Vagina (tissue), 2 donors: Measurements from ENCODE around the gene GCKR. TPM values are rescaled to one million over a fixed set of nuclear protein-coding genes. Genes with fewer than 3 reads are reported as not detected.

Experiments used
- DNase-seq, 2 donors: peaks; one replicate each; pipeline ENCODE4 v3.0.0-alpha.2; 2017; ENCODE audit errors: extremely low spot score in 2 of 2
- H3K27ac ChIP-seq: fragments of 200-600 bp; sonication (generic); one replicate; pipeline ENCODE4 v1.5.1; 2019
- H3K27me3 ChIP-seq: fragments of 200-600 bp; sonication (generic); one replicate; pipeline ENCODE4 v1.5.1; 2019
- H3K36me3 ChIP-seq, 2 donors: fragments of 200-600 bp; sonication (generic); one replicate each; pipeline ENCODE4 v1.5.1; 2017 to 2019
- H3K4me1 ChIP-seq: fragments of 200-600 bp; sonication (generic); one replicate; pipeline ENCODE4 v1.5.1; 2019
- H3K4me3 ChIP-seq, 2 donors: fragments of 200-600 bp; sonication (generic); 1 replicate in 1 of 2; 2 replicates in 1 of 2; pipeline ENCODE4 v1.5.1; 2016 to 2019
- H3K9me3 ChIP-seq: fragments of 200-600 bp; sonication (generic); one replicate; pipeline ENCODE4 v1.5.1; 2019
- POLR2A ChIP-seq, 2 donors: fragments of 450-650 bp; IDR thresholded peaks; one replicate each; pipeline ENCODE4 v1.6.1; 2017; ENCODE audit warnings: antibody characterized with exemption in 2 of 2, mild to moderate bottlenecking in 2 of 2, moderate library complexity in 2 of 2
- POLR2AphosphoS5 ChIP-seq, 2 donors: sonication (generic); formaldehyde crosslinking; IDR thresholded peaks; one replicate each; pipeline ENCODE4 v1.9.0; 2017; ENCODE audit warnings: antibody characterized with exemption in 2 of 2, mild to moderate bottlenecking in 2 of 2, low read depth in 1 of 2; ENCODE audit not compliant: insufficient read depth in 1 of 2
- intact Hi-C: fragments of 100-400 bp; cut with DNase I; formaldehyde crosslinking; loops from one replicate; pipeline ENCODE4 v1.15.1; 2023
- total RNA-seq: library from RNA; depleted of rRNA; stranded (reverse); fragments of >200 nt; gene quantifications from one replicate; pipeline ENCODE4 v1.2.3, GENCODE V29; 2016
- TF ChIP-seq, protein P1 (sequence below), 3 experiments: fragments of 450-650 bp in 2 of 3; fragments of 200-600 bp in 1 of 3; sonication (generic) in 1 of 3; IDR thresholded peaks; one replicate each; pipeline ENCODE4 v1.5.1; 2017 to 2019; ENCODE audit warnings: antibody characterized with exemption in 3 of 3, mild to moderate bottlenecking in 2 of 3, moderate library complexity in 2 of 3

Gene GCKR
- total RNA-seq, 1 donor from 2014 or later, result 0.98 TPM

DNA sequence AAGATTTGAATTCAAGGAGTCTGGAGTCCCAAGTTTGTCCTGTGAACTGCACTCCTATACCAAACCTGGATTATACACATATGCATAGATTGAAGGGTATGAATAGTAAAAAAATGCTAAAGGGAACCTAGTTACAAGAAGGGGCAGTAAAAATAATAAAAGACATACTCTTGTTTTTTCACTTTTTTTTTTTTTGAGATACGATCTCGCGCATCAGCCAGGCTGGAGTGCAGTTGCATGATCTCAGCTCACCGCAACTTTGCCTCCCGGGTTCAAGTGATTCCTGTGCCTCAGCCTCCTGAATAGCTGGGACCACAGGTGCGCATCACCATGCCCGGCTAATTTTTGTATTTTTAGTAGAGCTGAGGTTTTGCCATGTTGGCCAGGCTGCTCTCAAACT is 32.2 kb upstream of the GCKR start:
- no peak overlapping the region for H3K4me3 ChIP-seq
- H3K9me3 ChIP-seq, result no peaks in the 10 kb centered on the region
- no peaks in the 10 kb centered on the region for H3K4me1 ChIP-seq
- intact Hi-C loops, result no loop called here
- H3K27me3 ChIP-seq, result no peaks in the 10 kb centered on the region
- no peak for DNase-seq
- H3K36me3 ChIP-seq, result peaks cover 0 to 2% of the 10 kb centered on the region in 2 donors
- H3K27ac ChIP-seq, result no peak overlapping the region
- TF ChIP-seq POLR2AphosphoS5 (IDR thresholded peaks at IDR 0.05; ENCODE audit: insufficient read depth in 1 of 2, low read depth in 1 of 2) (no peak), POLR2A (IDR thresholded peaks at IDR 0.05) (no peak)
- TF ChIP-seq, protein P1, sequence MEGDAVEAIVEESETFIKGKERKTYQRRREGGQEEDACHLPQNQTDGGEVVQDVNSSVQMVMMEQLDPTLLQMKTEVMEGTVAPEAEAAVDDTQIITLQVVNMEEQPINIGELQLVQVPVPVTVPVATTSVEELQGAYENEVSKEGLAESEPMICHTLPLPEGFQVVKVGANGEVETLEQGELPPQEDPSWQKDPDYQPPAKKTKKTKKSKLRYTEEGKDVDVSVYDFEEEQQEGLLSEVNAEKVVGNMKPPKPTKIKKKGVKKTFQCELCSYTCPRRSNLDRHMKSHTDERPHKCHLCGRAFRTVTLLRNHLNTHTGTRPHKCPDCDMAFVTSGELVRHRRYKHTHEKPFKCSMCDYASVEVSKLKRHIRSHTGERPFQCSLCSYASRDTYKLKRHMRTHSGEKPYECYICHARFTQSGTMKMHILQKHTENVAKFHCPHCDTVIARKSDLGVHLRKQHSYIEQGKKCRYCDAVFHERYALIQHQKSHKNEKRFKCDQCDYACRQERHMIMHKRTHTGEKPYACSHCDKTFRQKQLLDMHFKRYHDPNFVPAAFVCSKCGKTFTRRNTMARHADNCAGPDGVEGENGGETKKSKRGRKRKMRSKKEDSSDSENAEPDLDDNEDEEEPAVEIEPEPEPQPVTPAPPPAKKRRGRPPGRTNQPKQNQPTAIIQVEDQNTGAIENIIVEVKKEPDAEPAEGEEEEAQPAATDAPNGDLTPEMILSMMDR (IDR thresholded peaks at IDR 0.05), result no peak

DNA sequence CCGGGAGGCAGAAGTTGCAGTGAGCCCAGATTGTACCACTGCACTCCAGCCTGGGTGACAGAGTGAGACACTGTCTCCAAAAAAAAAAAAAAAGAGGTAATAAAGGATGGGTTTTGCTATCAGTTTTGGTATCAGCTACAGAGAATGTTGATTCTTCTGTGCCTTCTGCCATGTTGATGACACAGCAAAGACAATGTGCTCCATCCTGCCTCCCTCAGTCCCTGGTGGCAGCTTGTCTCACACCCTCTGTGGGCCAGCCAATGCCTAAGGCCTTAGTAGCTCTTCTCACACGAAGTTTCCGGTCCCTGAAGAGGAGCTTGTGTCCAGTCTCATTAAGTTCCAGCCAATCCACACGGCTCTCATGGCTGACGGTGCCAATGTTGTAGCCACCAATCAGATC is 24.7 kb upstream of the GCKR start:
- H3K36me3 ChIP-seq, result peaks cover 0 to 26% of the 10 kb centered on the region in 2 donors
- H3K27ac ChIP-seq, result no peak overlapping the region
- H3K4me3 ChIP-seq, result no peak overlapping the region
- no peaks in the 10 kb centered on the region for H3K27me3 ChIP-seq
- H3K4me1 ChIP-seq, result no peaks in the 10 kb centered on the region
- no peak for DNase-seq
- intact Hi-C loops, result no loop called here
- TF ChIP-seq POLR2A (IDR thresholded peaks at IDR 0.05), result no peak
- TF ChIP-seq, protein P1 (IDR thresholded peaks at IDR 0.05), result no peak
- TF ChIP-seq POLR2AphosphoS5 (IDR thresholded peaks at IDR 0.05; ENCODE audit: insufficient read depth in 1 of 2, low read depth in 1 of 2), result no peak
- H3K9me3 ChIP-seq, result no peaks in the 10 kb centered on the region

DNA sequence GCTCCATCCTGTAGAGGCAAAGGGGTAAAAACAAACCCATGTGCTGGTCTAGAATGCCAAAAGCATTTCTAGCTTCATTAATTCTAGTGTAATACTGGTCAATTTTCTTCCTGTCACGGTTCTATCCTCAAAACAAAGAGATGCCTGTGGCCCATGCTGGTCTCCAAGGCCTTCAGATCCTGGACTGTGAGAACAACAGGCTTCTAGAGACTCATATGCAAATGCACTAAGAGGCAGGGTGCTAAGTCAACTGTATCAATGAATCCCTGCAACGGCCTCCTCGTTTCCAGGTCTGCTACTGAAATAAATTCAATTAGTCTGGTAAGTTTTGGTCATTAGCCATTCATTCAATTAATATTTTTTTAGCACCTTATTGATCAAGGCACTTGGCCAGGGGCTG is 11.1 kb upstream of the GCKR start:
- H3K36me3 ChIP-seq, result peaks cover 0 to 29% of the 10 kb centered on the region in 2 donors
- intact Hi-C loops, result no loop called here

DNA sequence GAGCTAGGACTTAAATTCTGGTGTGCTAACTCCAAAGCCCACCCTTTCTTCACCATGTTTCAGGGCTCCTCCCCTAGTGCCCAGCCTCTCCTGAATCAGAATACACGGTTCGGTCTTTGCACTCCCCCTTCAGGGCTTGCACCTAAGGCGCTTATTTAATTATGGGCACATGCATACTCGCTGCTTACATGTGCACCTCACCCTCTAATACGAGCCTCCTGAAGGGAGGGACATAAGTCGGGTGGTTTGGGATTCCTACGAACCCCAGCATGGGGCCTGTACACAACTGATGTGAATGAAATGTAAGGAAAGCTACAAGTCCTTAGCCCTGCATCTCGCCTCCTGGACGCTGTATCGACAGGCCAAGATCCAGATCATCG is 7.5 kb upstream of the GCKR start:
- Histone ChIP-seq H3K27me3 (no peaks in the 10 kb centered on the region), H3K36me3 (peaks cover 0 to 2% of the 10 kb centered on the region in 2 donors), H3K4me1 (peaks cover 17% of the 10 kb centered on the region), H3K27ac (peak overlapping the region; percentile 73), H3K4me3 (peak overlapping the region; percentile 55 to 57), H3K9me3 (no peaks in the 10 kb centered on the region)
- DNase-seq, result no peak
- intact Hi-C loops, result no loop called here
- no peak for TF ChIP-seq POLR2A (IDR thresholded peaks at IDR 0.05)
- TF ChIP-seq, protein P1 (IDR thresholded peaks at IDR 0.05), result no peak
- TF ChIP-seq POLR2AphosphoS5 (IDR thresholded peaks at IDR 0.05; ENCODE audit: insufficient read depth in 1 of 2, low read depth in 1 of 2), result no peak

More for the DNA sequence above, 11.1 kb upstream of the GCKR start:
- H3K4me1 ChIP-seq, result peaks cover 15% of the 10 kb centered on the region
- no peaks in the 10 kb centered on the region for H3K9me3 ChIP-seq
- H3K27me3 ChIP-seq, result no peaks in the 10 kb centered on the region
- H3K4me3 ChIP-seq, result no peak overlapping the region
- no peak overlapping the region for H3K27ac ChIP-seq
- DNase-seq, result no peak
- no peak for TF ChIP-seq POLR2AphosphoS5 (IDR thresholded peaks at IDR 0.05; ENCODE audit: insufficient read depth in 1 of 2, low read depth in 1 of 2)
- TF ChIP-seq, protein P1 (IDR thresholded peaks at IDR 0.05), result no peak
- TF ChIP-seq POLR2A (IDR thresholded peaks at IDR 0.05), result no peak

DNA sequence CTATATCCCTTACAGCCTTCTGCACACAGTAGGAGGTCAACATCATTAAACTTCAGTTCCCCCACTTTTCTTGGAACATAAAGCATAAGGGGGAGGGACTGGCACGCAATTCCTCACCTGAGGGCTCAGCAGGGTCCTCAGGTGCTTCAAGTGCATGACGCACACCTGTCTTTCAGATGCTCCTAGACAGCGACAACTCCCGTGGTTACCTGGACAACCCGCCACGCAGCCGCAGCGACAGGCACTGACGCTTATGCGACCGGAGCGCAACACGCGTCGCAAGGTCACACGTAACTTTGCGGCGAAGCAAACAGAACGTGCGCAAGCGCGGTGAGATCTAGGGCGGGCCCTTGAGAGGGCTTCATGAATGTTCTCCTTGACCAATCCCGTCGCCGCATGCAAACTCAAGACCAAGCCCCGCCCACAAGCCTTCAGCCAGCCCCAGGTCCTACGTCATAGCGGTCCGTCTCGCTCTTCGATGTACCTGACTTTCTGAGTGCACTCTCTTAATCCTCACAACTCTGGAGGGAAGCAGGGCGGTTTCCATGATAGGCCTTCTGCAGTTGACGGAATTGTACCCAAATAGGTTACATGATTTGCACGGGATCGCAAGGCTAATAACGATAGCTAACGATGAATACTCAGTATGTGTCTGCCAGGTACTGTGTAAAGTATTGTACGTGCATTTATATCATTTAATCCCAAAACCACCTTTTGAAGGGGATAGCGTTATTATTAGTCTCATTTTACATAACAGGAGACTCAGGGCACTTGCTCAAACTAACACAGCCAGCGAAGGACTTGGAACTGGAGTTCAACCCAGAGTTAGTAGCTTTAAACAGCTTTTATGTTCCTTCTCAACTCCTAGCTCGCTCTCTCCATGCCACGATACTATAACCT is 6.9 kb upstream of the GCKR start, which contains the start of gene IFT172:
IFT172 (minus strand) TSS at position 246 of the 900 bp plus-strand sequence; CDS start at position 156, 90 bp downstream.
- intact Hi-C loops, result loop anchor here (5.0 kb wide), 1 partner anchor 138 kb away; the partner anchor contains the start of genes CCDC121 and GPN1
- no peaks in the 10 kb centered on the region for H3K27me3 ChIP-seq
- H3K27ac ChIP-seq, result peak within 1 kb of the TSS; percentile 73
- H3K4me1 ChIP-seq, result peaks cover 23% of the 10 kb centered on the region
- TF ChIP-seq POLR2AphosphoS5 (IDR thresholded peaks at IDR 0.05; ENCODE audit: insufficient read depth in 1 of 2, low read depth in 1 of 2) (peak; percentile 89 to 97), POLR2A (IDR thresholded peaks at IDR 0.05) (peak in 1 of 2 donors; percentile 63)
- TF ChIP-seq, protein P1 (IDR thresholded peaks at IDR 0.05), result no peak
- H3K4me3 ChIP-seq, result peak within 1 kb of the TSS; percentile 55 to 57
- no peaks in the 10 kb centered on the region for H3K9me3 ChIP-seq
- H3K36me3 ChIP-seq, result no peaks in the 10 kb centered on the region
- DNase-seq, result peak; percentile 98 to 99
